NCI-H187 (cell line): ENCODE results near the gene ERCC1.
A peak's percentile ranks its signal among the peaks of the same experiment; 100 is the strongest.

ENCODE experiments used
- DNase-seq, 2 experiments: peaks; one replicate each; lab custom pipeline; 2025; lab: John Stamatoyannopoulos, UW

ERCC1 gene

GRCh38 chr19:45423589-45424190 is at the start of gene ERCC1:
ERCC1 (minus strand) TSS chr19:45423917; CDS start chr19:45423374, 543 bp downstream.
- DNase-seq: peak; percentile 98 to 99

GRCh38 chr19:45473367-45473681 is 49.6 kb upstream of the ERCC1 start:
- no peak for DNase-seq

DNA sequence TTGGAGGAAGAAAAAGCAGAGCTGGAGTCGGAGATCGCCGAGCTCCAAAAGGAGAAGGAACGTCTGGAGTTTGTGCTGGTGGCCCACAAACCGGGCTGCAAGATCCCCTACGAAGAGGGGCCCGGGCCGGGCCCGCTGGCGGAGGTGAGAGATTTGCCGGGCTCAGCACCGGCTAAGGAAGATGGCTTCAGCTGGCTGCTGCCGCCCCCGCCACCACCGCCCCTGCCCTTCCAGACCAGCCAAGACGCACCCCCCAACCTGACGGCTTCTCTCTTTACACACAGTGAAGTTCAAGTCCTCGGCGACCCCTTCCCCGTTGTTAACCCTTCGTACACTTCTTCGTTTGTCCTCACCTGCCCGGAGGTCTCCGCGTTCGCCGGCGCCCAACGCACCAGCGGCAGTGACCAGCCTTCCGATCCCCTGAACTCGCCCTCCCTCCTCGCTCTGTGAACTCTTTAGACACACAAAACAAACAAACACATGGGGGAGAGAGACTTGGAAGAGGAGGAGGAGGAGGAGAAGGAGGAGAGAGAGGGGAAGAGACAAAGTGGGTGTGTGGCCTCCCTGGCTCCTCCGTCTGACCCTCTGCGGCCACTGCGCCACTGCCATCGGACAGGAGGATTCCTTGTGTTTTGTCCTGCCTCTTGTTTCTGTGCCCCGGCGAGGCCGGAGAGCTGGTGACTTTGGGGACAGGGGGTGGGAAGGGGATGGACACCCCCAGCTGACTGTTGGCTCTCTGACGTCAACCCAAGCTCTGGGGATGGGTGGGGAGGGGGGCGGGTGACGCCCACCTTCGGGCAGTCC is 49.0 kb upstream of the ERCC1 start:
- DNase-seq: no peak

- no peak for DNase-seq
Measured at GRCh38 chr19:45471931-45472562, 48.3 kb upstream of the ERCC1 start.

DNA sequence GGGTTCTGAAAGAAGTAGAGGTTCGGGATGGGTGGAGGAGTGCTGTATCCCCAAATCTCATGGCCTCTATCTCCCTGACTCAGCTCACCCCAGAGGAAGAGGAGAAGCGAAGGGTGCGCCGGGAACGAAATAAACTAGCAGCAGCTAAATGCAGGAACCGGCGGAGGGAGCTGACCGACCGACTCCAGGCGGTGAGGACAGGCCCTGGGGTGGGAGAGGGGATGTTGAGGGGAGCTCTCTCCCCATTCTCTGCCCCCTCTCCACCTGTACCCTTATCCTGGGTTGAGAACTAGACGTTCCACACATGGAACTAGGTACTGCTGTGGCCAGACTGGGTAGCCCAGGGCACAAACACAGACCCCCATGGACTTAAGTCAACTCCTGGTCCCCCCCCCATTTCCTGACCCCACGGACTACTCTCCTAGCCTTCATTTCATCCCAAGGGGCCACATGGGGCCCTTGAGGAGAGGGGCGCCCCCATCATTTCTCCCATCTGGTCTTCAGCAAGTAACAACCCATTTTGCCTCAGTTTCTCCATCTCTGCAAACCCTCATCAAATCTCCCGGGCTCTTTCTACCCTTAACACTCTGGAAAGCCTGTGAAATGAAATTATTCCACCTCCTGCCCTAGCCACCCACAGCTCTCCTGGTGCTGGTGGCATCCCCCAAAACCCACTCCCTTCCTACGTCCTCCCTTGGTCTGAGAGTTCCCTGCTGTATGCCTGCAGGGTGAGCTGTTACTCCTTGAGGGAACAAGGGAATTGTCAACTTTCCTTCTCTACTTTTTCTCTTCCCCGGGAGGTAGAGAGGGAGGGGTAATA is 47.6 kb upstream of the ERCC1 start:
- DNase-seq: no peak

GRCh38 chr19:45470762-45471081 is 47.0 kb upstream of the ERCC1 start:
- no peak for DNase-seq

GRCh38 chr19:45469945-45470761 is 46.4 kb upstream of the ERCC1 start:
- no peak for DNase-seq

GRCh38 chr19:45469132-45469944 is 45.6 kb upstream of the ERCC1 start:
- peak; percentile 88 to 89 for DNase-seq

- no peak for DNase-seq
Measured at GRCh38 chr19:45468803-45469131, 45.0 kb upstream of the ERCC1 start.

- DNase-seq: no peak
Measured at GRCh38 chr19:45468159-45468651, 44.5 kb upstream of the ERCC1 start.

- DNase-seq: peak; percentile 90 to 92
Measured at GRCh38 chr19:45467456-45468158, 43.9 kb upstream of the ERCC1 start, which contains the start of gene FOSB. FOSB (plus strand) TSS chr19:45467996; CDS start chr19:45468587, 591 bp downstream.

- DNase-seq: no peak
Measured at GRCh38 chr19:45467115-45467455, 43.4 kb upstream of the ERCC1 start.

GRCh38 chr19:45464852-45465441 is 41.2 kb upstream of the ERCC1 start:
- no peak for DNase-seq

GRCh38 chr19:45464274-45464673 is 40.6 kb upstream of the ERCC1 start:
- no peak for DNase-seq

DNA sequence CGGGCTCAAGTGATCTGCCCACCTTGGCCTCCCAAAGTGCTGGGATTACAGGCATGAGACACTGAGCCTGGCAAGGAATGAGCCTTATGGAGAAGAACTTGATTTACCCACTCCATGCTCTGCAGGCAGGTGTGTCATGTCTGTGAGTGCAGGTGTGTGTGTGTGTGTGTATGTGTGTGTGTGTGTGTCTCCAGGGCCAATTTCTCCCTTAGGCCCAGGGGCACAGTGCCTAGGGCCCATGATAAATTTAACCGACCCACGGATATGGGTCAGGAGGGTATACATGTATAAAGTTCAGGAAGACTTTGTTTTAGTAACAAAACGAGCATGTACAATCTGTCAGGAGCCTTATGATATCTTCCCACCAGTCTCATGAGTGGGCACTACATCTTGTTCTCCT is 39.5 kb upstream of the ERCC1 start:
- DNase-seq: no peak

- DNase-seq: no peak
Measured at GRCh38 chr19:45462174-45462573, 38.5 kb upstream of the ERCC1 start.

- DNase-seq: no peak
Measured at GRCh38 chr19:45460807-45461347, 37.2 kb upstream of the ERCC1 start.

DNA sequence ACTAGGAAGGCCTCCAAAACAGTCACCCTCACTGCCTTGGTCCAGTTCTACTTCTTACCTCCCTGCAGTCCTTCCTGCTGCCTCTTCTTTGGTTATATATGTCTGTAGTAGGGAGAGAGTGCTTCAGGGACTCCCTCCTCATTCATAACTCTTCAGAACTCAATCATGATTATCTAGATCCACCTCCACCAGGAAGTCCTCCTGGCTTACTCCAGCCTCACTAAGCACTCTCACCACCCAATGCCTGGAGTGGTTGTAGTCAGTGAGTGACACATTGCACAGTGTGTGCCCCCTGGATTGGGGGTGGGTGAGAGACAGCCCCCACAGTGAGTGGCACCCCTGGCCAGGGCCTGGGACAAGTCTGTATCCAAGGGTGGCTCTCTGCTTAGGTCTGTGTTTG is 34.1 kb upstream of the ERCC1 start:
- no peak for DNase-seq

- no peak for DNase-seq
Measured at GRCh38 chr19:45456500-45456815, 32.7 kb upstream of the ERCC1 start.
